Mesendoderm (in vitro differentiated cells): ENCODE results near the gene RUFY4.
"Not testable (repeated sequence)": the region's sequence is repeated elsewhere in the genome, so short reads cannot be mapped to it uniquely, and the experiment has no call there.

Source experiments
- DNase-seq: peaks from one replicate; pipeline ENCODE4 v3.0.0; 2013
- H2AK5ac ChIP-seq: 2 replicates; pipeline ENCODE4 v1.6.1; 2013; ENCODE audit warnings: low read length, inconsistent platforms
- H2BK120ac ChIP-seq: 2 replicates; pipeline ENCODE4 v1.6.1; 2013; ENCODE audit warnings: low read depth, mild to moderate bottlenecking, low read length, moderate library complexity, mixed read lengths
- H2BK15ac ChIP-seq: replicated peaks from 2 replicates; pipeline ENCODE4 v1.6.1; 2013; ENCODE audit warnings: low read depth, mild to moderate bottlenecking, moderate library complexity
- H2BK5ac ChIP-seq: 2 replicates; pipeline ENCODE4 v1.6.1; 2013; ENCODE audit warnings: low read length, inconsistent platforms
- H3K18ac ChIP-seq: 2 replicates; pipeline ENCODE4 v1.6.1; 2013; ENCODE audit warnings: mild to moderate bottlenecking, low read length, mixed read lengths
- H3K23ac ChIP-seq: one replicate; pipeline ENCODE4 v1.6.1; 2013; ENCODE audit warnings: low read length
- H3K27ac ChIP-seq: 2 replicates; pipeline ENCODE4 v1.5.1; 2013; ENCODE audit warnings: low read depth, mild to moderate bottlenecking, inconsistent platforms, low read length, moderate library complexity
- H3K27me3 ChIP-seq: 2 replicates; pipeline ENCODE4 v1.6.1; 2013; ENCODE audit warnings: low read length, control low read depth, mild to moderate bottlenecking, inconsistent platforms; ENCODE audit not compliant: insufficient read depth, poor library complexity
- H3K36me3 ChIP-seq: 2 replicates; pipeline ENCODE4 v1.6.1; 2013; ENCODE audit warnings: low read length, inconsistent platforms; ENCODE audit not compliant: control insufficient read depth, insufficient read depth
- H3K4ac ChIP-seq: one replicate; pipeline ENCODE4 v1.6.1; 2013; ENCODE audit warnings: low read depth, mild to moderate bottlenecking, low read length, moderate library complexity
- H3K4me1 ChIP-seq: 2 replicates; pipeline ENCODE4 v1.6.1; 2013; ENCODE audit warnings: low read depth, low read length, inconsistent platforms; ENCODE audit not compliant: control insufficient read depth
- H3K4me2 ChIP-seq: 2 replicates; pipeline ENCODE4 v1.6.1; 2013; ENCODE audit warnings: low read length
- H3K4me3 ChIP-seq: 2 replicates; pipeline ENCODE4 v1.5.1; 2013; ENCODE audit warnings: mild to moderate bottlenecking, low read length
- H3K56ac ChIP-seq: one replicate; pipeline ENCODE4 v1.6.1; 2013; ENCODE audit warnings: low read length
- H3K79me1 ChIP-seq: 2 replicates; pipeline ENCODE4 v1.6.1; 2013; ENCODE audit warnings: low read length, inconsistent platforms
- H3K79me2 ChIP-seq: 2 replicates; pipeline ENCODE4 v1.6.1; 2013; ENCODE audit warnings: mild to moderate bottlenecking, low read length; ENCODE audit not compliant: control insufficient read depth, insufficient read depth
- H3K9ac ChIP-seq: 2 replicates; pipeline ENCODE4 v1.6.1; 2013; ENCODE audit warnings: low read length, inconsistent platforms
- H4K5ac ChIP-seq: one replicate; pipeline ENCODE4 v1.6.1; 2013; ENCODE audit warnings: low read length
- H4K8ac ChIP-seq: one replicate; pipeline ENCODE4 v1.6.1; 2013; ENCODE audit warnings: low read depth, mild to moderate bottlenecking, control low read depth, low read length, moderate library complexity
- WGBS: extraction: QIAGEN DNeasy Blood & Tissue Kit; methylation state at CpG from one replicate; pipeline ENCODE4 v1.1.7; 2013; ENCODE audit warnings: low lambda C conversion rate, missing lambda C conversion rate; ENCODE audit not compliant: insufficient coverage; ENCODE audit errors: extremely low coverage; 5-methylcytosine and 5-hydroxymethylcytosine counted together

Gene RUFY4

GRCh38 chr2:218039171-218039570 lies 29.9 kb upstream of the RUFY4 start:
- Histone ChIP-seq H2AK5ac (no peak overlapping the region), H3K27me3 (peaks cover under 1% of the 10 kb centered on the region)

GRCh38 chr2:218040883-218041282 lies 28.2 kb upstream of the RUFY4 start:
- no peak overlapping the region for H2BK5ac ChIP-seq
- H4K8ac ChIP-seq = no peak overlapping the region
- H2BK120ac ChIP-seq = no peak overlapping the region
- no peak overlapping the region for H2AK5ac ChIP-seq
- H3K4ac ChIP-seq = no peak overlapping the region
- no peak overlapping the region for H3K4me3 ChIP-seq
- WGBS = no CpG with 5 or more reads among the region's 2 CpGs
- H3K27me3 ChIP-seq = no peaks in the 10 kb centered on the region
- no peak overlapping the region for H2BK15ac ChIP-seq
- no peak overlapping the region for H3K4me2 ChIP-seq
- H4K5ac ChIP-seq = no peak overlapping the region
- H3K23ac ChIP-seq = no peak overlapping the region
- no peak for DNase-seq
- H3K18ac ChIP-seq = no peak overlapping the region
- no peaks in the 10 kb centered on the region for H3K79me2 ChIP-seq
- no peaks in the 10 kb centered on the region for H3K79me1 ChIP-seq
- H3K9ac ChIP-seq = no peak overlapping the region
- no peak overlapping the region for H3K56ac ChIP-seq
- H3K4me1 ChIP-seq = no peaks in the 10 kb centered on the region
- no peak overlapping the region for H3K27ac ChIP-seq
- H3K36me3 ChIP-seq = no peaks in the 10 kb centered on the region

More at GRCh38 chr2:218039171-218039570, 29.9 kb upstream of the RUFY4 start:
- Histone ChIP-seq H3K36me3 (no peaks in the 10 kb centered on the region), H3K79me1 (no peaks in the 10 kb centered on the region), H3K79me2 (no peaks in the 10 kb centered on the region), H2BK5ac (no peak overlapping the region), H4K8ac (no peak overlapping the region), H3K4me2 (no peak overlapping the region), H3K23ac (no peak overlapping the region), H3K9ac (no peak overlapping the region), H3K4me1 (no peaks in the 10 kb centered on the region), H3K56ac (no peak overlapping the region), H3K4me3 (no peak overlapping the region), H2BK15ac (no peak overlapping the region), H3K4ac (no peak overlapping the region), H4K5ac (no peak overlapping the region), H3K27ac (no peak overlapping the region), H3K18ac (no peak overlapping the region), H2BK120ac (no peak overlapping the region)
- DNase-seq = no peak
- WGBS = no CpG with 5 or more reads among the region's 2 CpGs

- no peak overlapping the region for H3K4me2 ChIP-seq
- H3K4ac ChIP-seq = no peak overlapping the region
- no peak overlapping the region for H3K18ac ChIP-seq
- no peaks in the 10 kb centered on the region for H3K36me3 ChIP-seq
- H3K27me3 ChIP-seq = no peaks in the 10 kb centered on the region
- no peak overlapping the region for H3K9ac ChIP-seq
- H3K4me3 ChIP-seq = no peak overlapping the region
- H2BK15ac ChIP-seq = no peak overlapping the region
- H3K27ac ChIP-seq = no peak overlapping the region
- no CpG with 5 or more reads among the region's 2 CpGs for WGBS
- H4K5ac ChIP-seq = no peak overlapping the region
- H3K4me1 ChIP-seq = no peaks in the 10 kb centered on the region
- H2AK5ac ChIP-seq = no peak overlapping the region
- no peaks in the 10 kb centered on the region for H3K79me1 ChIP-seq
- H4K8ac ChIP-seq = no peak overlapping the region
- H3K79me2 ChIP-seq = no peaks in the 10 kb centered on the region
- H3K23ac ChIP-seq = no peak overlapping the region
- no peak overlapping the region for H3K56ac ChIP-seq
- no peak overlapping the region for H2BK5ac ChIP-seq
- H2BK120ac ChIP-seq = no peak overlapping the region
- no peak for DNase-seq
Measured at GRCh38 chr2:218041302-218042168, 27.5 kb upstream of the RUFY4 start.

GRCh38 chr2:218043100-218043499 lies 26.0 kb upstream of the RUFY4 start:
- Histone ChIP-seq H3K27me3 (no peaks in the 10 kb centered on the region), H3K36me3 (no peaks in the 10 kb centered on the region), H3K79me2 (no peaks in the 10 kb centered on the region), H3K23ac (no peak overlapping the region), H3K79me1 (no peaks in the 10 kb centered on the region), H3K4me1 (no peaks in the 10 kb centered on the region), H3K18ac (no peak overlapping the region), H3K56ac (no peak overlapping the region), H2BK5ac (no peak overlapping the region), H2AK5ac (no peak overlapping the region), H3K27ac (no peak overlapping the region), H3K9ac (no peak overlapping the region), H3K4me2 (no peak overlapping the region), H4K5ac (no peak overlapping the region), H3K4ac (no peak overlapping the region), H2BK15ac (no peak overlapping the region), H2BK120ac (no peak overlapping the region), H4K8ac (no peak overlapping the region), H3K4me3 (no peak overlapping the region)
- no peak for DNase-seq
- WGBS = no CpG with 5 or more reads among the region's 1 CpG

- H3K27me3 ChIP-seq = no peaks in the 10 kb centered on the region
- no peaks in the 10 kb centered on the region for H3K79me1 ChIP-seq
- H3K4me3 ChIP-seq = no peak overlapping the region
- no peak overlapping the region for H2BK120ac ChIP-seq
- no peak overlapping the region for H4K5ac ChIP-seq
- H3K4me2 ChIP-seq = no peak overlapping the region
- H2AK5ac ChIP-seq = no peak overlapping the region
- H3K23ac ChIP-seq = no peak overlapping the region
- H3K56ac ChIP-seq = no peak overlapping the region
- no peak overlapping the region for H4K8ac ChIP-seq
- H3K18ac ChIP-seq = no peak overlapping the region
- H3K4me1 ChIP-seq = no peaks in the 10 kb centered on the region
- H3K36me3 ChIP-seq = no peaks in the 10 kb centered on the region
- H2BK15ac ChIP-seq = no peak overlapping the region
- H2BK5ac ChIP-seq = no peak overlapping the region
- no peak overlapping the region for H3K4ac ChIP-seq
- WGBS = no CpG with 5 or more reads among the region's 5 CpGs
- no peak overlapping the region for H3K27ac ChIP-seq
- H3K79me2 ChIP-seq = no peaks in the 10 kb centered on the region
- no peak for DNase-seq
- no peak overlapping the region for H3K9ac ChIP-seq
Measured at GRCh38 chr2:218043701-218044109, 25.3 kb upstream of the RUFY4 start.

GRCh38 chr2:218044599-218044998 lies 24.5 kb upstream of the RUFY4 start:
- not testable (repeated sequence) for H3K27me3 ChIP-seq, H3K4ac ChIP-seq, H2BK5ac ChIP-seq, H3K27ac ChIP-seq, H2AK5ac ChIP-seq, H3K9ac ChIP-seq, H3K23ac ChIP-seq, DNase-seq, H3K79me2 ChIP-seq, H2BK15ac ChIP-seq, H3K4me3 ChIP-seq, H4K5ac ChIP-seq, H3K79me1 ChIP-seq, H4K8ac ChIP-seq, H3K18ac ChIP-seq, H3K56ac ChIP-seq, H3K36me3 ChIP-seq, H3K4me1 ChIP-seq, H3K4me2 ChIP-seq, H2BK120ac ChIP-seq
- no CpG with 5 or more reads among the region's 1 CpG for WGBS
